Ascending aorta (tissue), 2 donors: ENCODE measurements around the gene TMEM97. TPM values are rescaled to one million over a fixed set of nuclear protein-coding genes. Genes with fewer than 3 reads are reported as not detected.
A peak's percentile ranks its signal among the peaks of the same experiment; 100 is the strongest.

Experiments used
- DNase-seq, 2 donors: peaks; one replicate each; pipeline ENCODE4 v3.0.0-alpha.2; 2019; ENCODE audit warnings: low spot score in 2 of 2
- H3K27ac ChIP-seq, 2 donors: fragments of 200-600 bp; sonication (generic); one replicate each; pipeline ENCODE4 v1.5.1; 2016 to 2017; ENCODE audit warnings: mild to moderate bottlenecking in 1 of 2
- H3K27me3 ChIP-seq: fragments of 200-600 bp; sonication (generic); one replicate; pipeline ENCODE4 v1.5.1; 2017
- H3K36me3 ChIP-seq, 2 donors: fragments of 200-600 bp; sonication (generic); one replicate each; pipeline ENCODE4 v1.5.1; 2016
- H3K4me1 ChIP-seq, 2 donors: fragments of 200-600 bp; sonication (generic); one replicate each; pipeline ENCODE4 v1.5.1; 2016 to 2017; ENCODE audit warnings: mild to moderate bottlenecking in 1 of 2
- H3K4me3 ChIP-seq, 2 donors: fragments of 200-600 bp; sonication (generic); one replicate each; pipeline ENCODE4 v1.5.1; 2016 to 2017; ENCODE audit warnings: mild to moderate bottlenecking in 1 of 2
- H3K9me3 ChIP-seq, 2 donors: fragments of 200-600 bp; sonication (generic); one replicate each; pipeline ENCODE4 v1.5.1; 2016
- intact Hi-C: fragments of 100-400 bp; cut with DNase I; formaldehyde crosslinking; loops from one replicate; pipeline ENCODE4 v1.15.1; 2023
- total RNA-seq: library from RNA; depleted of rRNA; stranded (reverse); fragments of >200 nt; gene quantifications from one replicate; pipeline ENCODE4 v1.1.0, GENCODE V29; 2016
- TF ChIP-seq, protein P1 (sequence below), 3 experiments: fragments of 200-600 bp in 2 of 3; fragments of 450-650 bp in 1 of 3; sonication (generic) in 2 of 3; IDR thresholded peaks; one replicate each; pipeline ENCODE4 v1.5.1; 2016 to 2019; ENCODE audit warnings: antibody characterized with exemption in 3 of 3, mild to moderate bottlenecking in 1 of 3, moderate library complexity in 1 of 3

Gene TMEM97
- total RNA-seq, 1 donor from 2014 or later = not detected

DNA sequence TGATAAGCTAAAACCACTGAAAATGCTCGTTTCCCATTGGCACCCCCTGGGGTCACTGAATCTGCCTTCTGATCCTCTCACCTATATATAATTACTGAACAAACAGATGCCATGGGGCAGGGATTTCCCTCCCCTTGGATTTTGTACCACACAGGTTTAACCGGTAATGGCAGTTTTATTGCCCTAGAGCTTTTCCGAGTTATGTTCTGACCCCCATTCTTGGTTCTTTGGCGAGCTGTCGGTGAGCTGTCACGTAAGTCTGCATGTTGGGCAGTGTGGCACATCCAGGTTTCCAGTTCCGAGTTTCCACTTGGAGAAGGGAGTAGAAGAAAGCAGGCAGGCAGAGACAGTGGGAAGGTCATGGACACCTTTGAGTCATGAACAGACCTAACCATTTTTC lies 7.1 kb downstream of the TMEM97 start:
- DNase-seq = peak in 1 of 2 donors; percentile 47
- intact Hi-C loops = no loop called here
- TF ChIP-seq, protein P1, sequence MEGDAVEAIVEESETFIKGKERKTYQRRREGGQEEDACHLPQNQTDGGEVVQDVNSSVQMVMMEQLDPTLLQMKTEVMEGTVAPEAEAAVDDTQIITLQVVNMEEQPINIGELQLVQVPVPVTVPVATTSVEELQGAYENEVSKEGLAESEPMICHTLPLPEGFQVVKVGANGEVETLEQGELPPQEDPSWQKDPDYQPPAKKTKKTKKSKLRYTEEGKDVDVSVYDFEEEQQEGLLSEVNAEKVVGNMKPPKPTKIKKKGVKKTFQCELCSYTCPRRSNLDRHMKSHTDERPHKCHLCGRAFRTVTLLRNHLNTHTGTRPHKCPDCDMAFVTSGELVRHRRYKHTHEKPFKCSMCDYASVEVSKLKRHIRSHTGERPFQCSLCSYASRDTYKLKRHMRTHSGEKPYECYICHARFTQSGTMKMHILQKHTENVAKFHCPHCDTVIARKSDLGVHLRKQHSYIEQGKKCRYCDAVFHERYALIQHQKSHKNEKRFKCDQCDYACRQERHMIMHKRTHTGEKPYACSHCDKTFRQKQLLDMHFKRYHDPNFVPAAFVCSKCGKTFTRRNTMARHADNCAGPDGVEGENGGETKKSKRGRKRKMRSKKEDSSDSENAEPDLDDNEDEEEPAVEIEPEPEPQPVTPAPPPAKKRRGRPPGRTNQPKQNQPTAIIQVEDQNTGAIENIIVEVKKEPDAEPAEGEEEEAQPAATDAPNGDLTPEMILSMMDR (IDR thresholded peaks at IDR 0.05) = no peak
- no peaks in the 10 kb centered on the region for H3K9me3 ChIP-seq
- peaks cover 27 to 38% of the 10 kb centered on the region in 2 donors for H3K36me3 ChIP-seq
- H3K4me3 ChIP-seq = no peak overlapping the region
- no peaks in the 10 kb centered on the region for H3K27me3 ChIP-seq
- no peaks in the 10 kb centered on the region for H3K4me1 ChIP-seq
- no peak overlapping the region for H3K27ac ChIP-seq

DNA sequence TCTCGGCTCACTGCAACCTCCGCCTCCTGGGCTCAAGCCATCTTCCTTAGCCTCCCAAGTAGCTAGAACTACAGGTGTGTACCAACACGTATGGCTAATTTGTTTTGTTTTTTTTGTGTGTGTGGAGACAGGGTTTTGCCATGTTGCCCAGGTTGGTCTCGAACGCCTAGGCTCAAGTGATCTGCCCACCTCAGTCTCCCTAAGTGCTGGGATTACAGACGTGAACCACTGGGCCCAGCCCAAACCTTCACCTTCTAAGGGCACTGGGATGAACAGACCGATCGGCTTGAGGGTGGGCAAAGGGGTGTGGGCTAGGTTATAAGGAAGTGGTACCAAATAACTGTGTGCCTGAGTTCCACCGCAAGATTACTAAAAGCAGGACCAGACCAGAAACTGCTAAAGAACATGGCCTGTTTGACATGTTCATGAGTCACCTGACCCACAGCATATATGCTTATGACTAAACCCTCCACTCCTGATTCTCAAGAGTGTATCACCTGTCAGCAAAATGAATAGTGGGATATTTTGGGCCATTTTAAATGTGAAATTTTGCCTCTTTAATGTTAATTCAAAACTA lies 8.1 kb downstream of the TMEM97 start:
- no peak overlapping the region for H3K4me3 ChIP-seq
- TF ChIP-seq, protein P1 (IDR thresholded peaks at IDR 0.05) = no peak
- H3K27ac ChIP-seq = no peak overlapping the region
- DNase-seq = peak in 1 of 2 donors; percentile 27
- no peaks in the 10 kb centered on the region for H3K4me1 ChIP-seq
- H3K36me3 ChIP-seq = peaks cover 32 to 47% of the 10 kb centered on the region in 2 donors
- H3K27me3 ChIP-seq = no peaks in the 10 kb centered on the region
- H3K9me3 ChIP-seq = no peaks in the 10 kb centered on the region
- intact Hi-C loops = no loop called here

DNA sequence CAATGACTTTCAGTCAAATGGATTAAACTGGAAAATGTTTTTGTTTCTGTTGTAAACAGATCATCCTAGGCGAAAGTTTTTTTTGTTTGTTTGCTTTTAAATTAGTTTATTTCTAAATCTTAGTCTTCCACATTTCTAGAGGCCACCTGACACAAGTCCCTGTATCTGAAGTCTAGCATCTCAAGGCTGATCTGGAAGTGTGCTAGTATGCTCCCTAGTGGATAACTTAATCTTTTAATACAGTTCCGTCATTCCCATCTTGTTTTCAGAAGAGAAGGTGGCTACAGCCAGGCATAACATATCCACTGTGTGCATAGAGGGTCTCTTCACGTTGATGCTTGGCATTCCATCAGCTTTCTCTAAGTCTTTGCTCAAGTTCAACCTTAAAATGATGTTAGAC lies 8.7 kb downstream of the TMEM97 start:
- Histone ChIP-seq H3K4me1 (no peaks in the 10 kb centered on the region), H3K4me3 (no peak overlapping the region), H3K9me3 (no peaks in the 10 kb centered on the region), H3K27ac (no peak overlapping the region), H3K36me3 (peaks cover 32 to 47% of the 10 kb centered on the region in 2 donors), H3K27me3 (no peaks in the 10 kb centered on the region)
- TF ChIP-seq, protein P1 (IDR thresholded peaks at IDR 0.05) = no peak
- DNase-seq = no peak
- intact Hi-C loops = no loop called here

DNA sequence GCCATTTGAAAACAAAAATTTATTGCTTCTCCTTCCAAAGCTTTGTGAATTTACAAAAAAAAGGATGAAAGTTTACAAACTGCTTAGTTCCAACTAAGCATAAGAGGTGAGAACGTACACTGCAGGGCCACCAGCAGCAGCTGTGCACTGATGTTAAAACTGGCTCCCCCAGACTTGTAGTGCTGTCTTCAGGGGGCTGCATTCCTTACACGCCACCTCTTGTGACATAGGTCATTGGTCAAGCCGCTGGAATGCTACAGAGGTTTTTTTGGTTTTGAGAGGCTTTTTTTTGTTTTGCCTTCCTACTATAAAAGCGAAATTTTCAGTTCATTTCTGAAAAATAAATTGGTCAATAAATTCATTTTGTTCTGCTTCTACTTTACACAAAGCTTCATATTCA lies 9.3 kb downstream of the TMEM97 start:
- H3K4me3 ChIP-seq = no peak overlapping the region
- H3K4me1 ChIP-seq = no peaks in the 10 kb centered on the region
- peaks cover 32 to 47% of the 10 kb centered on the region in 2 donors for H3K36me3 ChIP-seq
- H3K27ac ChIP-seq = no peak overlapping the region
- no peaks in the 10 kb centered on the region for H3K9me3 ChIP-seq
- DNase-seq = no peak
- no peaks in the 10 kb centered on the region for H3K27me3 ChIP-seq
- TF ChIP-seq, protein P1 (IDR thresholded peaks at IDR 0.05) = no peak
- intact Hi-C loops = no loop called here

DNA sequence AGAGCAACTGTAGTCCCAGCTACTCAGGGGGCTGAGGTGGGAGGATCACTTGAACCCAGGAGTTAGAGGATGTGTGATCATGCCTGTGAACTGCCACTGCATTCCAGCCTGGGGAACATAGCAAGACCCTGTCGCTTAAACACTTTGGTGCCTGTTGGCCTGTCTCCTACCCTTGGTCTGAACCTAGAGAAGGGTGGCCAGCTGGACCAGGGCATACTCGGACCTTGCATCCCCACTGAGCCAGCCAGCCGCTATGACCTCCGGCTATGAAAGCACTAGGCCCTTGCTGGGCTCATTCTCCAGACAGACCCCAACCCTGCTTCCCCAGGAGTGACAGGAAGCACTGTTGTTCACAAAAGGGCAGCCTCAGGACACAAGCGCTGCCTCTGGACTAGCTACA lies 11.7 kb downstream of the TMEM97 start:
- H3K36me3 ChIP-seq = peaks cover 32 to 47% of the 10 kb centered on the region in 2 donors
- TF ChIP-seq, protein P1 (IDR thresholded peaks at IDR 0.05) = no peak
- no peak overlapping the region for H3K27ac ChIP-seq
- H3K27me3 ChIP-seq = no peaks in the 10 kb centered on the region
- peaks cover 8 to 15% of the 10 kb centered on the region in 2 donors for H3K4me1 ChIP-seq
- intact Hi-C loops = no loop called here
- DNase-seq = peak in 1 of 2 donors; percentile 18
- no peaks in the 10 kb centered on the region for H3K9me3 ChIP-seq
- no peak overlapping the region for H3K4me3 ChIP-seq
